Measurements from ENCODE around the gene CCN6.

DNA sequence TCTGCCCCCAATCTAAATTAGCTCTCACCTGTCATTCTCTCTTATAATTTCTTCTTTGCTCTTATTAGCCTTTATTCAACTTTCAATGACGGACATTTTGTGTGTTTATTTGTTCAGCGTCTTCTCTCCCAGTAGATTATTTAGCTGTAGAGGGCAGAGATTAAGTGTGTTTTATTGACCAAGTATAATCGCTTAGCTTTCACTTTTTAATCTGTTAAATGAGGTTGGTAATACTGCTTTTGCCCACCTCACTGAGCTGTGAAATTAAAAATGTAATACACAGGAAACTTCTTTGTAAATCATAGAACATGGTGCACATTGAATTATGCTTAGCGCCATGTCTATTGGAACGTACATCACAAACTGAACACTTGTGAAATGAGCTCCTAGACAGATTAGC is 3.5 kb upstream of the CCN6 start:
- TF ChIP-seq, protein P1, sequence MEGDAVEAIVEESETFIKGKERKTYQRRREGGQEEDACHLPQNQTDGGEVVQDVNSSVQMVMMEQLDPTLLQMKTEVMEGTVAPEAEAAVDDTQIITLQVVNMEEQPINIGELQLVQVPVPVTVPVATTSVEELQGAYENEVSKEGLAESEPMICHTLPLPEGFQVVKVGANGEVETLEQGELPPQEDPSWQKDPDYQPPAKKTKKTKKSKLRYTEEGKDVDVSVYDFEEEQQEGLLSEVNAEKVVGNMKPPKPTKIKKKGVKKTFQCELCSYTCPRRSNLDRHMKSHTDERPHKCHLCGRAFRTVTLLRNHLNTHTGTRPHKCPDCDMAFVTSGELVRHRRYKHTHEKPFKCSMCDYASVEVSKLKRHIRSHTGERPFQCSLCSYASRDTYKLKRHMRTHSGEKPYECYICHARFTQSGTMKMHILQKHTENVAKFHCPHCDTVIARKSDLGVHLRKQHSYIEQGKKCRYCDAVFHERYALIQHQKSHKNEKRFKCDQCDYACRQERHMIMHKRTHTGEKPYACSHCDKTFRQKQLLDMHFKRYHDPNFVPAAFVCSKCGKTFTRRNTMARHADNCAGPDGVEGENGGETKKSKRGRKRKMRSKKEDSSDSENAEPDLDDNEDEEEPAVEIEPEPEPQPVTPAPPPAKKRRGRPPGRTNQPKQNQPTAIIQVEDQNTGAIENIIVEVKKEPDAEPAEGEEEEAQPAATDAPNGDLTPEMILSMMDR (IDR thresholded peaks at IDR 0.05) = no peak
- TF ChIP-seq POLR2A (IDR thresholded peaks at IDR 0.05) = no peak

Data from right lobe of liver (tissue), 4 donors.